GM20000 (cell line): ENCODE data around the gene GLO1.

ENCODE experiments used
- DNase-seq: peaks from one replicate; pipeline ENCODE4 v3.0.0; 2012; ENCODE audit warnings: low spot score
- TF ChIP-seq, protein P1 (sequence below): IDR thresholded peaks from 2 replicates; pipeline ENCODE4 v1.5.1; 2012; ENCODE audit warnings: mild to moderate bottlenecking, control low read depth; ENCODE audit errors: extremely low read depth, missing control alignments

Gene GLO1

DNA sequence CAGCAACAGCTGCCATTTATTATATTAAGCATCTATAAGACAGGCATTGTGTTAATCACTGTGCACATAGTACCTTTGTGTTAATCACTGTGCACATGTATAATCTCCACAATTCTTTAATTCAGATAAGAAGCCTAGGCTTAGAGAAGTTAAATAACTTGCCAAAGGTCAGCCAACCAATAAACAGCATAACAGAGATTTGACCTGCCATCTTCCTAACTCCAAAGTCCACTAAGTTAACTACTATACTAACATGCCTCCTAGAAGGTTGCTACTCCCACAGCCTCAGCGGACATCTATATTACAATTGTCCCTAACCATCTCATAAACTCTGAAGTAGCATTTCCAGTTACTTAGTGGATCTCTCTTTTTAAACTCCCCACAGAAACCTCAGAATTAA is 66.9 kb downstream of the GLO1 start:
- TF ChIP-seq, protein P1, sequence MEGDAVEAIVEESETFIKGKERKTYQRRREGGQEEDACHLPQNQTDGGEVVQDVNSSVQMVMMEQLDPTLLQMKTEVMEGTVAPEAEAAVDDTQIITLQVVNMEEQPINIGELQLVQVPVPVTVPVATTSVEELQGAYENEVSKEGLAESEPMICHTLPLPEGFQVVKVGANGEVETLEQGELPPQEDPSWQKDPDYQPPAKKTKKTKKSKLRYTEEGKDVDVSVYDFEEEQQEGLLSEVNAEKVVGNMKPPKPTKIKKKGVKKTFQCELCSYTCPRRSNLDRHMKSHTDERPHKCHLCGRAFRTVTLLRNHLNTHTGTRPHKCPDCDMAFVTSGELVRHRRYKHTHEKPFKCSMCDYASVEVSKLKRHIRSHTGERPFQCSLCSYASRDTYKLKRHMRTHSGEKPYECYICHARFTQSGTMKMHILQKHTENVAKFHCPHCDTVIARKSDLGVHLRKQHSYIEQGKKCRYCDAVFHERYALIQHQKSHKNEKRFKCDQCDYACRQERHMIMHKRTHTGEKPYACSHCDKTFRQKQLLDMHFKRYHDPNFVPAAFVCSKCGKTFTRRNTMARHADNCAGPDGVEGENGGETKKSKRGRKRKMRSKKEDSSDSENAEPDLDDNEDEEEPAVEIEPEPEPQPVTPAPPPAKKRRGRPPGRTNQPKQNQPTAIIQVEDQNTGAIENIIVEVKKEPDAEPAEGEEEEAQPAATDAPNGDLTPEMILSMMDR = no peak
- DNase-seq = no peak

DNA sequence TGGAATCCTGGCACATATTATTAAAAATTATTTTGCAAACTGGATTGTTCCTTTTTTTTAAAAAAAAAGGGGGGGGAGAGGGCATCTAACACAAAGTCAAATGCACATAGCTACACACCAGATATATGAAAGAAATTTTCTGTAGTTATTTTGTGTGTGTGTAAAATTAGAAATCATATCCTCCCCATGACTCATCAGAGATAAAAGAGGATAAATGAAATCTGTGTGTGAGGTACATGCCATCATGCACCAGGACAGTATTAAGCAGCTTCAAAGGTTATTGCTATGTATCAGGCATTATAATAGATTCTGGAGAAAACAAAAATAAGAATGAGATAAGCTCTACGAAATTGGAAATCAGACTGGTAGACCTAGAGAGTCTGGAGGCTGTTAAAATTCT is 68.4 kb downstream of the GLO1 start:
- DNase-seq = no peak
- TF ChIP-seq, protein P1 = no peak

DNA sequence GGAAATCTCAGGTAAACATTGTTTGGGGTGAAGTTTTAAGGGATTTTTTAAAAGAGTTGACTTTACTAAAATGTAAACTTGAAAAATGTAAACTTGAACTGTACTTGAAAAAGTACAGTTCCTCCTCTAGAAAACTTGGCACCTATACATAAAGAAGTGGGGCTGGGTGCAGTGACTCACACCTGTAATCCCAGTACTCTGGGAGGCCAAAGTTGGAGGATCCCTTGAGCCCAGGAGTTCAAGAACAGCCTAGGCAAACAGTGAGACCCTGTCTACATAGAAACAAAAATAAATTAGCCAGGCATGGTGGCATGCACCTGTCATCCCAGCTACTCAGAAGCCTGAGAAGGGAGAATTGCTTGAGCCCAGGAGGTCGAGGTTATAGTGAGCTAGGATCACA is 70.5 kb downstream of the GLO1 start:
- no peak for DNase-seq
- TF ChIP-seq, protein P1 = no peak

DNA sequence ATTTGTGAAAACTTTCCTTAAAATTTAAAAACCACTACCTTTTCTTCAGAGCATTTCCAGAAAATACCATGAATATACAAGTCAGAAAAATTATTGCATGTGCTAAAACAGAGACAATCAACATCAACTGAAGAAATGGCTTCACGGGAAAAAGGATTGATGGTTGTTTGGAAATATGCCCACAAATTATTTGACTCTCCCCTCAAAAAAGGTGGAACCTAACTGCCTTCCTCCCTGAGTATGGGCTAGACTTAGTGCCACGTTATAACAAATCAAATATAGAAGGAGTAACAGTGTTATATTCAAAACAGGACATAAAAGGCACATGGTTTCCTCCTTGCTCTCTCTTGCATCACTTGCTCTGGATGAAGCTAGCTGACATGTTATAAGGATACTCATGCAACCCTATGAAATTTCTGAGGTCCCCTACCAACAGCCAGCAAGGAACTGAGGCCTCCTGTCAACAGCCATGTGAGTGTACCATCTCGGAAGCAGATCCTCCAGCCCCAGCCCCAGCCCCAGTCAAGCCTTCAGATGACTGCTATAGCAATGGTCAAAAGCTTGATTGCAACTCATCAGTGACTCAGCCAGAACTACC is 71.7 kb downstream of the GLO1 start:
- no peak for DNase-seq
- TF ChIP-seq, protein P1 = no peak
